HG03066 (cell line): ENCODE data around the gene MOB2.

Experiments used
- ATAC-seq: cut with Tn5 transposase; IDR thresholded peaks from one replicate; pipeline ENCODE4 v1.9.1; 2021; ENCODE audit warnings: low read depth; ENCODE audit not compliant: unreplicated experiment

Gene MOB2

GRCh38 chr11:1486054-1486825 is at the start of gene MOB2:
Gene MOB2 (minus strand): TSS chr11:1486779. CDS start chr11:1486556, 223 bp downstream.
- no peak for ATAC-seq

- no peak for ATAC-seq
Measured at GRCh38 chr11:1534682-1535081, 48.1 kb upstream of the MOB2 start.

- no peak for ATAC-seq
Measured at GRCh38 chr11:1534171-1534570, 47.6 kb upstream of the MOB2 start.

DNA sequence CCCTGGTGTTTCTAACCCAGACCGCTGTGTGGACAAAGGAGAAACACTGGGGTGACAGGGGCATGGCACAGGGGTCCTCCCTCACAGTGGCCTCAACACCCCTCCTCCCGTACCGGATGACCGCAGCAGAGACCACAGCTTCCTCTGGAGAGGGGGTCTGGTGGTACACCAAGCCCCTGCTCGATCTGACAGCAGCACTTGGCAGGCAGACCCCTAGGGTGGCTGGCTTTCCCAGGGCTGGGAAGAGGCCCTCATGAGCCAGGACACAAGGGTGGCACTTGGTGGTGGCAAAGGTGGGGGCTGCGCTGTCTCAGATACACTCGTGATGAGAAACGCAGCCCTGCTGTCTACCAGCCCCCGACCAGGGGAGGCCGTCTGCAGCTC is 46.8 kb upstream of the MOB2 start:
- ATAC-seq: no peak

GRCh38 chr11:1532606-1533341 is 46.2 kb upstream of the MOB2 start:
- no peak for ATAC-seq

DNA sequence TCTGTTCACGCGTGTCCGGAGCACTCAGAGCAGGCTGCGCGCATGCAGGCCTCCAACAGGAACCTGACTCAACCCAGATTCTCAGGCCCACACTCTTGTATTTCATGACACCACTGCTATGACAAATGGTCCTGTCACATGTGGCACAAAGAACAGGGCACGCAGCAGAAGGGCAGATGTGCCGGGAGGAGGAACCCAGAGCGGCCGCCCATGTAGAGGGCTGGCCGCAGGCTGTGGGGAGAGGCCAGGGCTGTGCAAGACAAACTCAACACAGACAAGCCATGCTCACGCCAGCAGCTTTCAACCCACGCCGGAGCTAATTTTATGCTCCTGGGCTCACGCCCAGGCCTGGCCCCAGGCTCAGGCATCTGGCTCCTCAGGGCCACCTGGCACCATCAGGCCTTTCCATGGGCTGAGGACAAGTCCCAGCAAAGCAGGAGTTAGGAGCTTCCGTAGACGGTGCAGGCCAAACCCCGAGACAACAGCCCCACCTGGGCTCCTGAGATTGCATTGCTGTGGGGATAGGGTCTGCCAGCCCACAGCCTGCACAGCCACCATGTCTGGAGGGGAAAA is 45.5 kb upstream of the MOB2 start:
- ATAC-seq: no peak

DNA sequence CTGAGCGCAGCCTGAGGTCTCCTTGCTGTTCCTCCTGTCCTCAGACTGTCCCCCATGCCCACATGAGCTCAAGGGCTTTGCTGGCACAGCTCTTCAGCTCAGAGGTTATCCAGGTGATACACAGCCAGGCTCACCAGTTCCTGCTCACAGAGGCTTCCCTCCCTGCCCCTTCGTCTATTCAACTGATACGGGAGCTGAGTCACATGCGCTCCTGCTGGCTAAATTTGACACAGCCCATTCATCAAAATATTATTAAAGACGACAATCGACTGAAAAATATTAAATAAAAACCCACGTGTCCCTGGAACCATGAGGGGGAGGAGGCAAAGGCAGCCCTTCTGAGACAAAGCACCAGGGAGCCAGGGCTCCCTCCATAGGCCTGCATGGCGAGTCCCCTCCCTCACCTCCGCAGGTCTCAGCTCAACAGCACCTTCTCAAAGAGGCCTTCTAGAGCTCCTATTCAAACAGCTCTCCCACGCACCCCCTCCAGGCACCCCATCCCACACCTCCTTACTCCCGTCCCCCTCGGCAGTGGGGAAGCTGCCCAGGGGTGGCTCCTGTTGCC is 45.0 kb upstream of the MOB2 start:
- ATAC-seq: no peak

DNA sequence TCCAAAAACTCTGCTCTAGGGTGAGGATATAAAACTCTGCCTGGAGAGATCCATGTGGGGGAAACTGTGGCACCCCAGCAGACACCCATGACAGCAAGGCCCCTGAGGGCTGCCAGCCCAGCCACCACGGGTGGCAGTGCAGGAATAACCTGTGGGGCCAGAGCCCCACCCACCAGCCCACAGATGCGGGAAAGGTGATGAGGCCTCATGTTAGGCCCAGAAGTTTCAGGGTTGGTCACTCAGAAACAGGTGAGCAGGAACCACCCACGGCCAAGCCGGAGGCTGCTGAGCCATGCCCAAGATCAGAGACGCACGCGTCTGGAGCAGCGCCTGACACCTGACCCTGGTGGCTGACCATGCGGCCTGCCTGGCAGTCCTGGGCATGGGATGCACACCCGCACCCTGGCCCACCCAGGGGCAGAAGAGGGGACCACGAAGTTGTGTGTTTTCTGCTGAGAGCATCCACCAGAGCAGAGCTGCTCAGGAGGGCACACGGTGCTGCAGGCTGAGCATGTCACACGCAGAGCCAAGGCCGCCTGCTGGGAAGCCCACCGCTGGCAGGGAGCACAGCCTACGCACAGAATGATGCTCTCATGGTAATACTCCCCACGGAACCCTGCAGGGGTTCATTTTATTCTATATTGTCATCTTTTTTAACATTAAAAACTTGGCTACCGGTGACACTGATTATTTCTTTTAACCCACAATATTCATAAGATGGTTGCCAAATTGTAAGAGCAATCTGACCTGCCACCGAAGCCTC is 44.3 kb upstream of the MOB2 start:
- ATAC-seq: no peak

DNA sequence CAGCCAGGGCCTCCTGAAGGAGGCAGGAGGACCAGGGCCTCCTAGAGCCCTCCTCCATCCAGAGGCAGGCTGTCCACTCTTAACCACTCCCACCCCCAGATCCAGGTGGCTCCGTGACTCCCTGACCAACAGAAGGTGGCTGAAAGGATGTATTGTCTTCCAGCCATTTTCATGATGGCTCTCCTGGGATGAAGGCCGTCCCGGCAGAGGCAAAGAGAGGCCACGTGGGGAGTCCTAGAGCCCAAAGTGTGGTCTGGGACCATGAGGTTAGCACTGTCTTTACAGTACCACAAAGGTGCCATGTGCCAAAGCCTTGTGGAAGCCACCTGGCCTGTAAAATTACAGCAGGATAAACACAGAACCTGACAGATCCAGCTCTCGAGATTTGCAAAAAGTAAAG is 43.2 kb upstream of the MOB2 start:
- no peak for ATAC-seq

DNA sequence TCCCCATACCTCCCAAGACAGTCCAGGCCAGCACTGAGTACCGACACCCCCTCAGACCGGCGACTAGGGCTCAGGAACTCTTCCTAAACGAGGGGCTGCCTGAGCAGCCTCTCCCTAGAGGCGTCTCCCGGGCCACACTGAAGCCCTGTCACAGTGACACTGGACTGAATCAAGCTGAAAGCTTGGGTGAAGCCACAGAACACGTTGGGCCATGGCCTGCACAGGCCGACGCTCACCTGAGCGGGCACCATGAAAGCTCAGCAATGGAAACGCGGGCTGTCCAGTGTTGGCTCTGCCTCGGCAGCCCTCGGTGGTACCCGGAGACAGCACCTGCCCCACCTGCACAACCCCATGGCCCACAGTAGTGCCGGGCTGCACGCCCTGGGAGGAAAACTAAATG is 42.7 kb upstream of the MOB2 start:
- ATAC-seq: no peak

DNA sequence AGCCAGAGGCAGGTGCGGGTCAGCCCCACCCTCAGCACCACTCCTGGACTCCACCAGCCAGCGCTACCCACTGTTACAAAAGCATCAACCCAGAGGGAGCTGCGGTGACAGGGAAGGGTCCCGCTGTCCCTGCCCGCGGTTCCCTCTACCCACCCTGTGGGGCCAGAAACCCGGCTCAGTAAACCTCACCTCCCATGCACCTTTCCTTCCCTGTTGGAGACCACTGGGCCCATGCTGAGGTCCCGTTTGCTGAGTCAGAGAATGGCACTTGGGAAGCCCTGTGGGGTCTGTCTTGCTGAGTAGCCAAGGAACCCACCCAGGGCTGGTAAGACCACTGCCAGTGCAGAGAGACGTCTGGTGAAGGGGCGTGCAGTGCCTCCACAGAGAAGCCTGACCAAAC is 42.1 kb upstream of the MOB2 start:
- ATAC-seq: no peak

DNA sequence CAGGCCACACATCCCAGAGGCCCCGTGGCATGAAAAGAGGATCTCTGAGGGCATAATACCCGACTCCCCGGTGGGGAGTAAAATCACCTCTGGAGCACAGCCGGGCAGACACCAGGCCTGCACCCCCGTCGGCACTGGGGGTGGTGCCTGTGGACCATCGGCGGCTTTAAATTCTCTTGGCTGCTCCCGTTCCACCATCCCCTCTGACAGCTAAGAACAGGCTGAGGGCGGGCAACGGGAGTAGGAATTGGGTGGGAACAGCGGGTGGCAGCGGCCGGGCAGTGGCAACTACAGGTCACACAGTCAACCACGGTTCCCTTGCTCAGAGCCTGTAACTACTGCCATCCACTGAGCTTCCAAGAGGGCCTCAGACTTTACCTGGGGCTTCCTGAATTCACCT is 40.2 kb upstream of the MOB2 start:
- ATAC-seq: no peak

- ATAC-seq: no peak
Measured at GRCh38 chr11:1523779-1524178, 37.2 kb upstream of the MOB2 start.

DNA sequence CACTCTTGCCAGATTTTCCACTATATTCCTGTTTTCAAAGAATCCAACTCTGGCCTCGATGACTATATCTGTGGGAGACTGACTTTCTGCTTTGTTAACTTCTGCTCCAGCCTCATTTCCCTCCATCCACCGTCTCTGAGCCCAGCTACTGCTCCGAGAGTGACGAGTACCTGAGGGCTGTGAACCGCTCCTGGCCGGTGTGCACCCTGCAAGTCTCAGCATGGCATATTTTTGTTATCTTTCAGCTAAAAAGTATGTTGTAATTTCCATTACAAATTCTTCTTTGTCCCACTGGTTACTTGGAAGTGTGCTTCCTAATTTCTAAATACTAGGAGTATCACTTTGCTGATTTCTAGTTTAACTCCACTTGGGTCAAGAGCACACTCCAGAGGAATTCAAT is 36.5 kb upstream of the MOB2 start:
- no peak for ATAC-seq

DNA sequence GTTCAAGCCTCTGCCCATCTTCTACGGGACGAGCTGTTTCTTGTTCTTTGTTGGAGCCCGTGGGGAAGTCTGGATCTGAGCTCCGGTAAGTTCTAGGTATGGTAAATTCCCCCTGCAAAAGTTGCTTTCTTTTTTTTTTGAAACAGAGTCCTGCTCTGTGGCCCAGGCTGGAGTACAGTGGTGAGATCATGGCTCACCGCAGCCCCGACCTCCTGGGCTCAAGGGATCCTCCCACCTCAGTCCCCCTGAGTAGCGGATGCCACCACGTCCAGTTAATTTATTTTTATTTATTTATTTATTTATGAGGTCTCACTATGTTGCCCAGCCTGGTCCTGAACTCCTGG is 35.5 kb upstream of the MOB2 start:
- no peak for ATAC-seq

- peak; percentile 89 for ATAC-seq
Measured at GRCh38 chr11:1521382-1522080, 35.0 kb upstream of the MOB2 start.

DNA sequence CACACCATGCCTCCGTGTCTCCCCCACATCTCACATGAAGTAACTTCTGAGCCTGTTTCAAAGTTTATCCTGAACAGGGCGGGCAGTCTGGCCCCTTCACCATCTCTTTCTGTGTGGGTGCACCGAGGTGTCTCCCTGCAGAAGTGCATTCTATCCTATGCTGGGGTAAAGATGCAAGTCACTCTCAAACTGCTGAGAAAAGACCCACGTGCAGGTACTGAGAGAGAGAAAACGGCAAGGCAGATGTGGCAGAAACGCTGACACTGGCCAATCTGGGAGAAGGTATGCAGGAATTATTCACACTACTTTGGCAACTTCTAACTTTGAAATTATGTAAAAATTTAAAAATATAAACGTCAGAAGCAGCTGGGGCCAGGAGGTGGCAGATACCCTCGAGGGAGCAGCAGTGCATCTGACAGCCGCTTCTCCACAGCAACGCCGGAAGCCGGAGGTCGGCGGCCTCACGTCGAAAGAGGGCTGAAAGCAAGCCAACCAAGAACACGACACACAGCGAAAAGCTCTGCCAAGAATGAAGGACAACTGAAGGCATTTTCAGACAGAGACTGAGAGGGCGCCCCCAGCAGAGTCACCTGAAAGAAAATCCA is 34.2 kb upstream of the MOB2 start:
- ATAC-seq: no peak

DNA sequence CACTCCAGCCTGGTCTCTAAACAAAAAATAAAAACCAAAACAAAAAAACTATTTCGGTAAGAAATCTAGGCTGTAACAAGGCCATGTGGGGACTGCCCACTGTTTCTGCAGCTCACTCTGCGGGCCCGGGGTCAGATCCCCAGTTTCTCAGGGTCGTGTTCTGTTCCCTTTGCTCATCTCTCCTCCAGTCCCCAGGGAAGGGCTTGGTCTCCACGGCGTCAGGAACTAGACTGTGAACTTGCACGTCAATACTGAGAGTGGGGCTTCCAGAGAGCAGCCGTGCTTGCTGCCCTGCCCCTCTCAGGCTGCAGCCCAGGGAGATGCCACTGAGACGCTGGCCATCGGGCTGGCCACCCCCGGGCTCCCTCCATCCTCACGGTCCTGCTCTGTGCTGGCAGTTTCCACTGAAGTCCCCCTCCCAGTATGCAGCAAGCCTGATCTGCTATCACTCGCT is 33.7 kb upstream of the MOB2 start:
- no peak for ATAC-seq

DNA sequence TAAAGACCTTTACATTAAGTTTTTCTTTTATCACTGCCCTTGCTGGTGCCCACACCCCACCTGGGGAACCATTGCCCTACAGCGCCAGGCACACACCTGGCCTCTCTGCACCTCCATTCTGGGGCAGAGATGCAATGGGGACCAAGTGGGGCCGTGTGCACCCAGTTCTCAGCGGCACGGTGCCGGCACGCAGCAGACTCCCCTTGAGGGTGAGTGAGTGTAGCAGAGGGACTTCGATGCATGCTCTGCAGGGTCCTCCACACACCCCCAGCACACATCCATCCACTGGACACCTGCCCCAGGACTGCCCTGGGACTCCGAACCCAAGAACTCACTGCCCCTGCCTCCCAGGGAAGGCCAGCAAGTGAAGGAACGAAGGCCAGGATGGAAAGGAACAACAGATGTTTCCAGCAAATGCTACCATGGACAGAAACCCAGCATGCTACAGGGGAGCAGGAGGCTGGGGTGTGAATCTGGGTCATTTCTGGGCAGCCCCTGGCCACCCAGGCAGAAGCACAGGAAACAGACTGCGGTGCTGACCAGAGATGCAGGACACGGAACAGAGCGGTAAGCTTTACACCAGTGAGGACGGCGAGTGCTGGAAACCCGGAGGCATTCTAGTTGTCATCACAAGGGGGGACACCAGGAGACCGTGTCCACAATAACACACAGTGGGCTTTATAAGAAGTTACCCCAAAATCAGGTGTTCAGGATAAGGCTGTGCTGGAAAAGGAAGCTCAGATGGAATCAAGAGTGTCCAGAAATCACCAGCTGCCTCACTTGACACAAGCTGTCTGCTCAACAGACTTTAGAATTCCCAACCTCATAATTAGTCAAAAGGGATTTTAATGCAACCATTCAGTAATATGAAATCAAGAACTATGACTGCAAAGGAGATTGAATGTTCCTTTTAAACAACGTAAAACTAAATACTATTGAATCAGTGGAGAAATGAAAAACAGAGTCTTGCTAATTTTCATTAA is 32.7 kb upstream of the MOB2 start:
- ATAC-seq: no peak
